Esophagus muscularis mucosa (tissue), 4 donors: Measurements from ENCODE around the gene DLX3.

Experiments
- CTCF ChIP-seq, 3 experiments: fragments of 200-600 bp in 2 of 3; fragments of 450-650 bp in 1 of 3; sonication (generic) in 2 of 3; IDR thresholded peaks; one replicate each; pipeline ENCODE4 v1.5.1; 2017 to 2019; ENCODE audit warnings: antibody characterized with exemption in 3 of 3, mild to moderate bottlenecking in 2 of 3, moderate library complexity in 1 of 3
- EP300 ChIP-seq: sonication (generic); formaldehyde crosslinking; IDR thresholded peaks from one replicate; pipeline ENCODE4 v1.6.1; 2017; ENCODE audit warnings: antibody characterized with exemption
- POLR2A ChIP-seq: fragments of 450-650 bp; IDR thresholded peaks from one replicate; pipeline ENCODE4 v1.6.1; 2017; ENCODE audit warnings: antibody characterized with exemption, moderate library complexity, mild to moderate bottlenecking, low read depth
- POLR2AphosphoS5 ChIP-seq, 2 donors: sonication (generic); formaldehyde crosslinking; IDR thresholded peaks; one replicate each; pipeline ENCODE4 v1.6.1; 2017; ENCODE audit warnings: antibody characterized with exemption in 2 of 2

GRCh38 chr17:50037321-50038107, 42.5 kb upstream of the DLX3 start:
- no peak for TF ChIP-seq EP300
- peak in 1 of 3 experiments; percentile 7 for TF ChIP-seq CTCF (IDR thresholded peaks at IDR 0.05)
- no peak for TF ChIP-seq POLR2A
- TF ChIP-seq POLR2AphosphoS5 (IDR thresholded peaks at IDR 0.05): peak; percentile 59 to 69
